K562 (cell line): Measurements from ENCODE around the gene POTEM. TPM values are rescaled to one million over a fixed set of nuclear protein-coding genes. Genes with fewer than 3 reads are reported as not detected.
A peak's percentile ranks its signal among the peaks of the same experiment; 100 is the strongest.
"Not testable (repeated sequence)": the region's sequence is repeated elsewhere in the genome, so short reads cannot be mapped to it uniquely, and the experiment has no call there.

Experiments used
- ATAC-seq: fragments of 200-7000 bp; cut with Tn5 transposase; 3 replicates; pipeline ENCODE4 v1.9.1; 2020; ENCODE audit warnings: moderate library complexity
- BruUV-seq: library from RNA; stranded (reverse); fragments of 400-500 nt; replicated peaks from 2 replicates; lab custom pipeline; 2021; lab: Mats Ljungman, UMichigan
- CTCF ChIA-PET: fragments of 300-600 bp; formaldehyde crosslinking; extraction: SDS; loops from one replicate; lab custom pipeline; 2021; ENCODE audit warnings: low intra/inter-chr PET ratio; lab: Yijun Ruan, JAX
- POLR2A ChIA-PET: fragments of 300-600, 350-650 bp; sonication (Branson Sonifier 250); formaldehyde crosslinking; extraction: SDS; loops from one replicate; lab custom pipeline; 2021; ENCODE audit warnings: antibody characterized with exemption, inconsistent platforms; lab: Yijun Ruan, JAX
- DNase-seq, 4 experiments: peaks; one replicate each; pipeline versions ENCODE4 v3.0.0 to v3.0.0-alpha.2; 2011 to 2018; ENCODE audit warnings: low spot score in 3 of 4, mixed read lengths in 3 of 4; ENCODE audit errors: extremely low read depth in 1 of 4
- FAIRE-seq: peaks from 2 replicates; lab custom pipeline; 2011; peaks lifted over from hg19 to GRCh38; lab: Jason Lieb, UNC
- H2AFZ ChIP-seq: 2 replicates; pipeline ENCODE4 v1.6.0; 2011; ENCODE audit warnings: low read depth, low read length, control low read depth, inconsistent platforms
- H3K27ac ChIP-seq: fragments of 200-600 bp; 3 replicates; pipeline ENCODE4 v1.8.0; 2011; ENCODE audit warnings: low read depth, mild to moderate bottlenecking, control low read depth, inconsistent platforms, low read length, moderate library complexity, mixed read lengths; ENCODE audit errors: extremely low read depth
- H3K27me3 ChIP-seq, 2 experiments: fragments of 300-600 bp in 1 of 2; 2 replicates in 1 of 2; 3 replicates in 1 of 2; pipeline versions ENCODE4 v1.6.0 to v1.8.0; 2011; ENCODE audit warnings: inconsistent platforms in 2 of 2, low read length in 2 of 2, mild to moderate bottlenecking in 1 of 2, mixed read lengths in 1 of 2, moderate library complexity in 1 of 2; ENCODE audit not compliant: control insufficient read depth in 2 of 2, insufficient read depth in 2 of 2
- H3K36me3 ChIP-seq: fragments of 300-600 bp; 3 replicates; pipeline ENCODE4 v1.8.0; 2011; ENCODE audit warnings: mild to moderate bottlenecking, low read length, inconsistent platforms; ENCODE audit not compliant: control insufficient read depth, insufficient read depth
- H3K4me1 ChIP-seq, 2 experiments: fragments of 200-600 bp in 1 of 2; replicated peaks in 1 of 2; 2 replicates in 1 of 2; 3 replicates in 1 of 2; pipeline versions ENCODE4 v1.5.1 to v1.8.0; 2011; ENCODE audit warnings: inconsistent platforms in 2 of 2, low read length in 2 of 2, mild to moderate bottlenecking in 1 of 2, mixed read lengths in 1 of 2, moderate library complexity in 1 of 2; ENCODE audit not compliant: control insufficient read depth in 2 of 2, insufficient read depth in 2 of 2
- H3K4me2 ChIP-seq: 2 replicates; pipeline ENCODE4 v1.6.1; 2011; ENCODE audit warnings: low read length, control low read depth, inconsistent platforms, mixed read lengths; ENCODE audit not compliant: insufficient read depth
- H3K4me3 ChIP-seq: fragments of 200-600 bp; sonication (generic), shearing (Covaris generic); 2 replicates; pipeline ENCODE4 v1.5.1; 2016; ENCODE audit warnings: control low read depth, inconsistent platforms
- H3K79me2 ChIP-seq: fragments of 200-600 bp; 3 replicates; pipeline ENCODE4 v1.8.0; 2011; ENCODE audit warnings: low read length, inconsistent platforms; ENCODE audit not compliant: control insufficient read depth, insufficient read depth
- H3K9ac ChIP-seq, 2 experiments: 2 replicates each; pipeline versions ENCODE4 v1.6.0 to v1.6.1; 2011; ENCODE audit warnings: low read depth in 2 of 2, low read length in 2 of 2, control low read depth in 1 of 2, inconsistent platforms in 1 of 2, mild to moderate bottlenecking in 1 of 2, mixed read lengths in 1 of 2; ENCODE audit not compliant: insufficient read depth in 1 of 2
- H3K9me1 ChIP-seq: one replicate; pipeline ENCODE4 v1.6.0; 2011; ENCODE audit warnings: inconsistent platforms, mild to moderate bottlenecking, low read length, moderate library complexity; ENCODE audit not compliant: control insufficient read depth, insufficient read depth
- H3K9me3 ChIP-seq: replicated peaks from 2 replicates; pipeline ENCODE4 v1.5.1; 2011; ENCODE audit warnings: low read depth, low read length, inconsistent platforms; ENCODE audit not compliant: control insufficient read depth, insufficient read depth
- H4K20me1 ChIP-seq: replicated peaks from 2 replicates; pipeline ENCODE4 v1.6.1; 2011; ENCODE audit warnings: low read length, inconsistent platforms, mixed read lengths; ENCODE audit not compliant: control insufficient read depth, insufficient read depth
- WGBS: fragments of 100-300 bp; shearing (Covaris generic); methylation state at CpG from one replicate; pipeline ENCODE4 v1.1.6; 2016; ENCODE audit warnings: low coverage, mixed read lengths; ENCODE audit not compliant: insufficient coverage; ENCODE audit errors: missing lambda C conversion rate; 5-methylcytosine and 5-hydroxymethylcytosine counted together
- in situ Hi-C: fragments of 300-500 bp; cut with MboI; formaldehyde crosslinking; loops from 4 replicates; pipeline ENCODE4 v1.15.0; 2018; ENCODE audit warnings: inconsistent platforms, mixed read lengths
- intact Hi-C: fragments of 100-400 bp; cut with micrococcal nuclease; formaldehyde crosslinking; loops from 2 replicates; pipeline ENCODE4 v1.14.2; 2022
- polyA plus RNA-seq, 8 experiments: library from polyadenylated mRNA; depleted of rRNA in 4 of 8; stranded (reverse) in 5 of 8; unstranded in 3 of 8; fragments of >200 nt; fragmentation: Nextera tagmentation in 2 of 8; fragmentation: Illumina TruSeq in 1 of 8; extraction: Ambion mirVana in 2 of 8; extraction: Trizol in 1 of 8; gene quantifications; 2 replicates each; pipeline versions ENCODE4 v1.2.1 to v1.2.3, GENCODE V29; 2011 to 2014; ENCODE audit warnings: inconsistent platforms in 1 of 8, missing spikeins in 1 of 8
- total RNA-seq, 7 experiments: library from RNA; depleted of rRNA in 6 of 7; stranded (reverse); fragments of >200 nt in 6 of 7; fragmentation: Illumina TruSeq in 2 of 7; extraction: Trizol in 2 of 7; gene quantifications; 2 replicates each; pipeline versions ENCODE4 v1.2.1 to v1.2.3, GENCODE V29; 2011 to 2021; ENCODE audit warnings: low replicate concordance in 1 of 7

POTEM gene
- total and polyA plus RNA-seq, 9 of the 15 experiments (the other 6 are each of a cell fraction or from before 2014, with no cell fraction given) = not detected

- FAIRE-seq, H3K79me2 ChIP-seq, H3K27ac ChIP-seq, DNase-seq, intact Hi-C loops, H3K27me3 ChIP-seq, BruUV-seq, CTCF ChIA-PET, H4K20me1 ChIP-seq, H2AFZ ChIP-seq, in situ Hi-C loops, H3K36me3 ChIP-seq, H3K4me2 ChIP-seq, H3K9me1 ChIP-seq, POLR2A ChIA-PET, H3K9me3 ChIP-seq, H3K9ac ChIP-seq, H3K4me1 ChIP-seq, H3K4me3 ChIP-seq: not testable (repeated sequence)
- WGBS = 0% methylated on average over 5 of the region's 6 CpGs
- 0 out of 3 replicates have a peak, but pooled peaks have one; percentile 21 for ATAC-seq
These were observed 4.0 kb upstream of the POTEM start for GRCh38 chr14:18963276-18963675.

DNA sequence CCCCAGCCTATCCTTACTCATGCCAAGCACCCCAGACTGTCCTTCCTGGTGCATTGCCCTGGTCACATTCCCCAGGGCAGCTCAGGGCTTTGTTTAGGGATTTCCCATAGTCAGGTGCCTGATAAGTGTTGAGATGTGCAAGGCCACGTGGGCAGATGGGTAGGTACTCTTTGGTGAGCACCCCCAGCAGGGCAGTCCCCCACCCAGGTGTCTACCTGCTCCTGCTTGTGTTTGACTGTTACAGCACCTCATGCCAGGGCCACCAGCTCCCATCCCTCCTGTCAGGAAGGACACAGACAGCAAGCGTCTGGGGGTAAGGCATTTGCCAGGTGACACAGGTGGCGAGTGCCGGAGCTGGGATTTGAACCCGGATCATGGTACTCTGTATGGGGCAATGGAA lies 2.4 kb upstream of the POTEM start:
- H3K4me3 ChIP-seq, DNase-seq, H3K4me1 ChIP-seq, CTCF ChIA-PET, intact Hi-C loops, in situ Hi-C loops, H3K4me2 ChIP-seq, ATAC-seq, POLR2A ChIA-PET, H3K27ac ChIP-seq, FAIRE-seq, H2AFZ ChIP-seq, H3K9me3 ChIP-seq, H3K36me3 ChIP-seq, H3K9ac ChIP-seq, H3K9me1 ChIP-seq, BruUV-seq, H3K27me3 ChIP-seq, H4K20me1 ChIP-seq, H3K79me2 ChIP-seq: not testable (repeated sequence)
- WGBS = no CpG with 5 or more reads among the region's 5 CpGs

DNA sequence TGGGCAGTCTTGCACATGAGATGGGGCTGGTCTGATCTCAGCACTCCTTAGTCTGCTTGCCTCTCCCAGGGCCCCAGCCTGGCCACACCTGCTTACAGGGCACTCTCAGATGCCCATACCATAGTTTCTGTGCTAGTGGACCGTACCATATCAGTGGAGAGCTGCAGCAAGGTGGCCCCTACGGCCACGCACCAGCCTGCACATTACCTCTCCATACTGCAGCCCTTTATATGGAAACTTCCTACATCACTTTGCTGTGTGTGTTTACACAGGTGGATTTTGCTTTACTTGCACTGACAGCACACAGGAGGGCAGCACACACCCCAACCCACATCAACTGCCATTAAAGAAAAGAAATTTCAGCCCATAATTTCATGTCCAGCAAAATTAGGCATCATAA lies 35.3 kb downstream of the POTEM start:
- in situ Hi-C loops, H3K4me2 ChIP-seq, H2AFZ ChIP-seq, CTCF ChIA-PET, H3K79me2 ChIP-seq, H3K9me3 ChIP-seq, POLR2A ChIA-PET, H3K9ac ChIP-seq, H3K4me1 ChIP-seq, FAIRE-seq, ATAC-seq, BruUV-seq, H4K20me1 ChIP-seq, DNase-seq, H3K36me3 ChIP-seq, H3K27ac ChIP-seq, H3K4me3 ChIP-seq, intact Hi-C loops, H3K9me1 ChIP-seq, H3K27me3 ChIP-seq: not testable (repeated sequence)
- 0% methylated on average over 3 of the region's 3 CpGs for WGBS

- H3K4me2 ChIP-seq, H3K4me3 ChIP-seq, H4K20me1 ChIP-seq, ATAC-seq, BruUV-seq, DNase-seq, intact Hi-C loops, in situ Hi-C loops, H3K36me3 ChIP-seq, H2AFZ ChIP-seq, H3K9me3 ChIP-seq, CTCF ChIA-PET, POLR2A ChIA-PET, H3K9ac ChIP-seq, H3K9me1 ChIP-seq, H3K4me1 ChIP-seq, H3K79me2 ChIP-seq, H3K27me3 ChIP-seq, H3K27ac ChIP-seq, FAIRE-seq: not testable (repeated sequence)
- WGBS = no CpG with 5 or more reads among the region's 9 CpGs
These were observed 39.3 kb downstream of the POTEM start for GRCh38 chr14:19006490-19006889.
